D721Med (cell line): ENCODE measurements around the gene TSBP1.
"Not testable (repeated sequence)": the region's sequence is repeated elsewhere in the genome, so short reads cannot be mapped to it uniquely, and the experiment has no call there.

Experiments used
- DNase-seq: peaks from one replicate; pipeline ENCODE4 v3.0.0; 2011; ENCODE audit warnings: low spot score; ENCODE audit not compliant: insufficient read length
- FAIRE-seq: peaks from 2 replicates; lab custom pipeline; 2011; peaks lifted over from hg19 to GRCh38; lab: Jason Lieb, UNC
- TF ChIP-seq, protein P1 (sequence below): IDR thresholded peaks from 2 replicates; pipeline ENCODE4 v1.5.1; 2012; ENCODE audit warnings: mild to moderate bottlenecking, control low read depth; ENCODE audit not compliant: insufficient read depth; ENCODE audit errors: missing control alignments

Gene TSBP1

DNA sequence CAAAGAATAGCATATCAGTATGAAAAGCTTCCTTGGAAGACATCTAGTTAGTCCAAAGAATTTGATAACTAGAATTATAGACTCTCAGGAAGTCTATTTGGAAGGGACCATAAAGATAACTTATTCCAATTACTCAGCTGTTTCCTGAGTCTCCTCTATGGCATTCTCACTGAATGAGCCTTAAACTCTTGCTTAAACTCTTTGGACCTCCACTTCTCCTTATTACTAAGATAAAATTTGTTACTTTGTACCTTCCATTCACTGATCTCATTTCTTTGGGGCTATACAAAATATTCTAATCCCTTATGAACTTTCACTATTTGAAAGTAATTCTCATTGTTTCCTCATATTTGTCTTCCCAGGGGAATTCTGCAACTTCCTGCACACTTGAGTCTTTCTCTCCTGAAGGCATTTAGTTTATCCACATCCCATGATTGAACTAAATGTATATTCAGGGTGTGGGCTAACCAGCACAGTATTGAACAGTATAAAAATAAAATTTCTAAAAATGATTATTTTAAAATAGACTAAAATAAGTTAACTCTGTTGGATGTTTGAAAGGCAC, 80.7 kb downstream of the TSBP1 start:
- DNase-seq (no peak), FAIRE-seq (no peak)
- TF ChIP-seq, protein P1, sequence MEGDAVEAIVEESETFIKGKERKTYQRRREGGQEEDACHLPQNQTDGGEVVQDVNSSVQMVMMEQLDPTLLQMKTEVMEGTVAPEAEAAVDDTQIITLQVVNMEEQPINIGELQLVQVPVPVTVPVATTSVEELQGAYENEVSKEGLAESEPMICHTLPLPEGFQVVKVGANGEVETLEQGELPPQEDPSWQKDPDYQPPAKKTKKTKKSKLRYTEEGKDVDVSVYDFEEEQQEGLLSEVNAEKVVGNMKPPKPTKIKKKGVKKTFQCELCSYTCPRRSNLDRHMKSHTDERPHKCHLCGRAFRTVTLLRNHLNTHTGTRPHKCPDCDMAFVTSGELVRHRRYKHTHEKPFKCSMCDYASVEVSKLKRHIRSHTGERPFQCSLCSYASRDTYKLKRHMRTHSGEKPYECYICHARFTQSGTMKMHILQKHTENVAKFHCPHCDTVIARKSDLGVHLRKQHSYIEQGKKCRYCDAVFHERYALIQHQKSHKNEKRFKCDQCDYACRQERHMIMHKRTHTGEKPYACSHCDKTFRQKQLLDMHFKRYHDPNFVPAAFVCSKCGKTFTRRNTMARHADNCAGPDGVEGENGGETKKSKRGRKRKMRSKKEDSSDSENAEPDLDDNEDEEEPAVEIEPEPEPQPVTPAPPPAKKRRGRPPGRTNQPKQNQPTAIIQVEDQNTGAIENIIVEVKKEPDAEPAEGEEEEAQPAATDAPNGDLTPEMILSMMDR: no peak

DNA sequence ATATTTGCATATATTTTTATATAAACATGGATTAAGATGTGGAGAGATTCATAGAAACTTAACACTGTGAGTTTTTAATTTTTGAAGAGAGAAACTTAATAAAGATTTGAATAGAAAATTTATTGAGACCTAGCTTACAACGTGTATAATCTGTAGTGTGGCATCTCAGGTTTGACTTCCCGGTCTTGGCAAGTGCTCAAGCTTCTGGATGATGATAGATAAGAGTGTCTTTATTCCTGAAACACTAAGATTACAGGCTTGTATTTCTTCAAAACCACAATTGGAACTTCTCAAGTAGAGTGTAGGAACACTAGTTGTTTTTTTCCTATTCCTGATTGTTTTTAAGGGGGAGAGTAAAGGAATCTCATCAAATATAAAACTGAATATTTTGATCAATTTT, 83.3 kb downstream of the TSBP1 start:
- no peak for DNase-seq
- FAIRE-seq: no peak
- TF ChIP-seq, protein P1: no peak

DNA sequence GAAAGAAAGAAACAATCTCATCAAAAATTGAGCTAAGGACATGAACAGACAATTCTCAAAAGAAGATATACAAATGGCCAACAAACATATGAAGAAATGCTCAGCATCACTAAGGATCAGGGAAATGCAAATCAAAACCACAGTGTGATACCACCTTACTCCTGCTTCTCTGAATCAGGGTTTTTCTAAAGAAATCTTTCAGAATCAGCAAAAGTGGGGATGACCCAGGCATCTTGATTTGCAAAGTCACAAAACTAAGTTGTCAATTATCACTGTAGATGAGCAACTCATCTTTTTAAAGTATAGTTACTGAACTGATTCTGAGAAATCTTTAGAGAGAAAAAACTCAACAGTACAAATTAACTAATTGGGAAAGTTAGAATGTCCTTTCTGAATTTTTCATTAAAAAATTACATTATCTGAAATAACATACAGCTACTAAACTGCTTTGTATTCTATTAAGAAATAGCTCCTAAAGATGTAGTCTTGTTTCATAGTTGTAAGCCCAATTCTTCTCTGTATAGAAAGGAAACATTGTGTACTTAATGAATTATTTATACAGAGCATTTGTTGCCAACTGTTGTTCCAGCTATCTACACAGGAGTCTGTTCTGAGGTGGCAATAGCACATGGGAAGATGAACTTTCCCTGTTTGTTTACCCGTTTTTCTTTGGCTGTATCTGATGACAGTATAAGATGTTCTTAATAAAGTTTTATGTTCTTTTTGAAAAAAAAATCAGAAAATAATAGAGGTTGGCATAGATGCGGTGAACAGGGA, 97.7 kb downstream of the TSBP1 start:
- FAIRE-seq, DNase-seq: not testable (repeated sequence)

DNA sequence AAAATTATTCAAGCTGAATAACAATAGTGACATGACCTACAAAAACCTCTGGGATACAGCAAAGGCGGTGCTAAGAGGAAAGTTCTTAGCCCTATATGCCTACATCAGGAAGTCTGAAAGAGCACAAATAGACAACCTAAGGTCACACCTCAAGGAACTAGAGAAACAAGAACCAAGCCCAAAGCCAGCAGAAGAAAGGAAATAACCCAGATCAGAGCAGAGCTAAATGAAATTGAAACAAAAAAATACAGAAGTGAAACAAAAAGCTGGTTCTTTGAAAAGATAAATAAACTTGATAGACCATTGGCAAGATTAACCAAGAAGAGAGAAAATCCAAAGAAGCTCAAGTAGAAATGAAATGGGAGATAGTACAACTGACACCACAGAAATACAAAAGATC, 100.3 kb downstream of the TSBP1 start:
- DNase-seq (no peak), FAIRE-seq (no peak)
- TF ChIP-seq, protein P1: no peak

DNA sequence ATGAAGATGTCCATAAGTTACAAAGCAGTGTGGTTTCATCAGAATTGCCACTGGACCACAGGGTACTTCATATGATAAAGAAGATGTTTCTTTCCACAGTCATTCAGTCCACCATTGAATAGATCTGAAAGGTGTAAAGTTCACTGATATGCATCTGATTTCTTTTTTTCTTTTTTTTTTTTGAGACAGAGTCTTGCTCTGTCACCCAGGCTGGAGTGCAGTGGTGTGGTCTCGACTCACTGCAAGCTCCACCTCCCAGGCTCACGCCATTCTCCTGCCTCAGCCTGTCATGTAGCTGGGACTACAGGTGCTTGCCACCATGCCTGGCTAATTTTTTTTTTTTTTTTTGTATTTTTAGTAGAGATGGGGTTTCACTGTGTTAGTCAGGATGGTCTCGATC, 103.2 kb downstream of the TSBP1 start:
- not testable (repeated sequence) for FAIRE-seq

DNA sequence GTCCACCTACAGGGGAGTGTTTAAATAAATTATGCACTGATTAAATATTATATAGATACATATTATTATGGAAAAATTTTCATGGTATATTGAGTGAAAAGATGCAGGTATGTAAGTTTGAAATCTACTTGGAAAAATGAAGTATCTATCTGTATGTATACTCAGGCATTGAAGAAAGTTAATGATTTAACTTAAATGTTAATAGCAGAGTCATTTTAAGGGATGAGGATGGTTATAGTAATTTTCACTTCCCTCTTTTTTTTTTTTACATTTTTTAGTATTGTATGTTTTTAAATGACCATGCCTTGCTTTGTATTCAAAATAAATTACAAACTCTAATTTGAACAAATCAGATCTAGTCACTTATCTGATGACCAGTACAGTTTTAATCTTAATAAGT, 104.7 kb downstream of the TSBP1 start:
- TF ChIP-seq, protein P1: no peak
- FAIRE-seq: no peak
- no peak for DNase-seq

More for the DNA sequence above, 103.2 kb downstream of the TSBP1 start:
- not testable (repeated sequence) for DNase-seq

DNA sequence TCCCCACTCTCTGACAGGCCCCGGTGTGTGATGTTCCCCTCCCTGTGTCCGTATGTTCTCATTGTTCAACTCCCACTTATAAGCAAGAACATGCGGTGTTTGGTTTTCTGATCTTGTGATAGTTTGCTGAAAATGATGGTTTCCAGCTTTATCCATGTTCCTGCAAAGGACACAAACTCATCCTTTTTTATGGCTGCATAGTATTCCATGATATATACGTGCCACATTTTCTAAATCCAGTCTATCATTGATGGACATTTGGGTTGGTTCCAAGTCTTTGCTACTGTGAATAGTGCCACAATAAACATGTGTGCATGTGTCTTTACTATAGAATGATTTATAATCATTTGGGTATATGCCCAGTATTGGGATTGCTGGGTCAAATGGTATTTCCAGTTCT, 114.4 kb downstream of the TSBP1 start:
- not testable (repeated sequence) for FAIRE-seq, DNase-seq

DNA sequence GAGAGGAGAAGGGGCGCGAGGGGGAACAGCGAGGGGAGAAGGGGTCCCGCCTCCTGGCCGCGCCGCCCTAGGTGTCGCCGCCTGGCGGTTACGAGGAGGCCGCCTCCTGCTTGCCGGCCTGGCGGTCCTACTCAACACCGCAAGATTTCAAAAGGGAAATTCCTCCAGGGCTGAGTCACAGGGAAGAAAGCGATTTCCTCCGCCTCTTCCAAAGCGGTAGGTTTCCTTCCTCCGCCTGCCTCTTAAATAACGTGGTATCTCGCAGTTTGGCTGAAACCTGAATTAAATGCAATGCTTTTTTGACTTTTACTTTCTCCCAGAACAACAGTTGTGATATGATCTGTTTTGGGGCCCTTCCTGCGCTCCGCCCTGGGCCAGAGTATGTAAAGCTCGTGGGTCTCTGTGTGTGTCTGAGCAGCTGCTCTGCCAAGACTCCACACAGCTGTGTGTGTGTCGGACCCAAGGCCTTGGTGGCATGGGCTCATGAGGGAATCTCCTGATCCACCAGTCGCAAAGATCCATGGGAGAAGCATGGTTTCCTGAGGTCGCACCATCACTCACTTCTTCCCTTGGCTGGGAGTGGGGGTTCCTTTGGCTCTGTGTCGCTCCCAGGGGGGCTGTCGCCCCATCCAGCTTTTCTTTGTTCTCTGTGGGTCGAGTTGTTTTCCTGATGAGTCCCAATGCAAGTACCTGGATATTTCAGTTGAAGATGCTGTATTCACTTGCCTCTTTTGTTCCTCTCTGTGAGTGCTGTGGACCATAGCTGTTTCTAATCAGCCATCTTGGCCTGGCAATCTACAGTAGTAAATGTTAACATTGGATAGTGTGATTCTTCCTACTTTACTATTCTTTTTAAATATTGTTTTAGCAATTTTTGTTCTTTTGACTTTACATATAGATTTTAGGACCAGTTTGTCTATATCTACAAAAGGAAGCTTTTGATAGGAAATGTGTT, 116.2 kb downstream of the TSBP1 start:
- FAIRE-seq (no peak), DNase-seq (no peak)
- TF ChIP-seq, protein P1: peak; percentile 37
